HepG2 (cell line): ENCODE measurements around the gene SOX5. TPM values are rescaled to one million over a fixed set of nuclear protein-coding genes. Genes with fewer than 3 reads are reported as not detected.

Experiments
- ATAC-seq: fragments of 200-7000 bp; cut with Tn5 transposase; 3 replicates; pipeline ENCODE4 v1.9.1; 2020; ENCODE audit warnings: mild to moderate bottlenecking, moderate library complexity
- BruUV-seq: library from RNA; stranded (reverse); fragments of 400-500 nt; replicated peaks from 2 replicates; lab custom pipeline; 2021; lab: Mats Ljungman, UMichigan
- CTCF ChIA-PET: fragments of 300-600 bp; formaldehyde crosslinking; extraction: SDS; loops from one replicate; lab custom pipeline; 2021; ENCODE audit warnings: low total read pairs, inconsistent platforms, low intra/inter-chr PET ratio; lab: Yijun Ruan, JAX
- POLR2A ChIA-PET: fragments of 350-600 bp; sonication (Branson Sonifier 250); formaldehyde crosslinking; loops from one replicate; lab custom pipeline; 2020; ENCODE audit warnings: antibody characterized with exemption, inconsistent platforms; lab: Yijun Ruan, JAX
- DNase-seq: peaks from one replicate; pipeline ENCODE4 v3.0.0-alpha.2; 2015; ENCODE audit warnings: low spot score
- FAIRE-seq: peaks from 3 replicates; lab custom pipeline; 2011; peaks lifted over from hg19 to GRCh38; lab: Jason Lieb, UNC
- H2AFZ ChIP-seq: one replicate; pipeline ENCODE4 v1.6.1; 2011; ENCODE audit warnings: low read length, inconsistent platforms
- H3K27ac ChIP-seq: fragments of 300-600 bp; 3 replicates; pipeline ENCODE4 v1.8.0; 2011; ENCODE audit warnings: mixed run types, mild to moderate bottlenecking, mixed read lengths, low read length, inconsistent platforms; ENCODE audit not compliant: insufficient read depth; ENCODE audit errors: extremely low read length
- H3K27me3 ChIP-seq, 2 experiments: fragments of 200-600 bp in 1 of 2; 2 replicates in 1 of 2; 3 replicates in 1 of 2; pipeline versions ENCODE4 v1.6.0 to v1.8.0; 2011; ENCODE audit warnings: low read length in 2 of 2, mild to moderate bottlenecking in 2 of 2, moderate library complexity in 2 of 2, inconsistent platforms in 1 of 2; ENCODE audit not compliant: insufficient read depth in 2 of 2, control insufficient read depth in 1 of 2
- H3K36me3 ChIP-seq, 2 experiments: fragments of 200-600 bp in 1 of 2; replicated peaks in 1 of 2; 2 replicates in 1 of 2; 3 replicates in 1 of 2; pipeline versions ENCODE4 v1.5.1 to v1.8.0; 2011; ENCODE audit warnings: low read length in 2 of 2, inconsistent platforms in 1 of 2; ENCODE audit not compliant: insufficient read depth in 2 of 2, control insufficient read depth in 1 of 2
- H3K4me1 ChIP-seq: 2 replicates; pipeline ENCODE4 v1.5.1; 2012; ENCODE audit warnings: low read length, inconsistent platforms; ENCODE audit not compliant: insufficient read depth
- H3K4me2 ChIP-seq: 2 replicates; pipeline ENCODE4 v1.6.0; 2011; ENCODE audit warnings: low read depth, low read length, inconsistent platforms
- H3K4me3 ChIP-seq, 3 experiments: fragments of 200-600 bp in 1 of 3; sonication (generic), shearing (Covaris generic) in 1 of 3; replicated peaks in 1 of 3; 2 replicates each; pipeline ENCODE4 v1.5.1; 2011 to 2016; ENCODE audit warnings: low read length in 3 of 3, inconsistent platforms in 2 of 3, low read depth in 2 of 3, mild to moderate bottlenecking in 2 of 3, control low read depth in 1 of 3, mixed read lengths in 1 of 3; ENCODE audit not compliant: insufficient read depth in 1 of 3
- H3K79me2 ChIP-seq: one replicate; pipeline ENCODE4 v1.6.1; 2011; ENCODE audit warnings: low read length, inconsistent platforms; ENCODE audit not compliant: insufficient read depth
- H3K9ac ChIP-seq: 2 replicates; pipeline ENCODE4 v1.6.0; 2011; ENCODE audit warnings: mild to moderate bottlenecking, low read depth, low read length, inconsistent platforms; ENCODE audit not compliant: insufficient read depth
- H3K9me3 ChIP-seq: 2 replicates; pipeline ENCODE4 v1.5.1; 2012; ENCODE audit warnings: mild to moderate bottlenecking, low read length
- H4K20me1 ChIP-seq: 2 replicates; pipeline ENCODE4 v1.6.0; 2011; ENCODE audit warnings: inconsistent platforms, mild to moderate bottlenecking, low read length, moderate library complexity; ENCODE audit not compliant: insufficient read depth
- CHCHD3 ChIP-seq: sonication (generic); formaldehyde crosslinking; IDR thresholded peaks from 2 replicates; pipeline ENCODE4 v1.8.0; 2022; ENCODE audit warnings: mild to moderate bottlenecking, missing genetic modification reagents, moderate library complexity
- HOXD1 ChIP-seq: sonication (generic); formaldehyde crosslinking; IDR thresholded peaks from 2 replicates; pipeline ENCODE4 v1.5.0; 2020; ENCODE audit warnings: missing genetic modification reagents
- NRL ChIP-seq: sonication (generic); formaldehyde crosslinking; IDR thresholded peaks from 2 replicates; pipeline ENCODE4 v1.5.0; 2020; ENCODE audit warnings: missing genetic modification reagents, mild to moderate bottlenecking, moderate library complexity, borderline replicate concordance
- SRF ChIP-seq: IDR thresholded peaks from 2 replicates; pipeline ENCODE4 v1.6.1; 2011; ENCODE audit warnings: mild to moderate bottlenecking, low read depth, low read length, moderate library complexity
- ZNF20 ChIP-seq: sonication (generic); formaldehyde crosslinking; IDR thresholded peaks from 2 replicates; pipeline ENCODE4 v1.4.0; 2020; ENCODE audit warnings: mild to moderate bottlenecking, moderate library complexity, missing genetic modification reagents
- ZNF317 ChIP-seq: sonication (generic); formaldehyde crosslinking; IDR thresholded peaks from 2 replicates; pipeline ENCODE4 v1.5.0; 2020; ENCODE audit warnings: mild to moderate bottlenecking, missing genetic modification reagents
- WGBS: methylation state at CpG from one replicate; pipeline ENCODE4 v1.1.6; 2017; ENCODE audit warnings: low lambda C conversion rate; 5-methylcytosine and 5-hydroxymethylcytosine counted together
- in situ Hi-C: cut with HindIII; loops from 2 replicates; pipeline ENCODE4 v1.10.0; 2017; ENCODE audit warnings: low pct_unique_long_range_greater_than_20kb; ENCODE audit not compliant: extremely low pct_ligation_motif_present
- intact Hi-C: fragments of 100-400 bp; cut with micrococcal nuclease; formaldehyde crosslinking; loops from one replicate; pipeline ENCODE4 v1.10.0; 2022; ENCODE audit not compliant: unreplicated experiment
- polyA plus RNA-seq, 8 experiments: library from polyadenylated mRNA; depleted of rRNA in 3 of 8; stranded (reverse) in 7 of 8; unstranded in 1 of 8; fragments of >200 nt; fragmentation: Illumina TruSeq in 4 of 8; extraction: Trizol in 4 of 8; gene quantifications; 2 replicates each; pipeline versions ENCODE4 v1.2.1 to v1.2.3, GENCODE V29; 2011 to 2016; ENCODE audit warnings: low read depth in 4 of 8, missing spikeins in 1 of 8, mixed read lengths in 1 of 8; ENCODE audit not compliant: insufficient read depth in 1 of 8
- total RNA-seq, 5 experiments: library from RNA; depleted of rRNA; stranded (reverse); fragments of >200 nt; fragmentation: Illumina TruSeq; extraction: Trizol; gene quantifications; 2 replicates each; pipeline ENCODE4 v1.2.3, GENCODE V29; 2016; ENCODE audit warnings: low read depth in 1 of 5
- TF ChIP-seq, protein P1 (sequence below), 2 experiments: IDR thresholded peaks; 2 replicates each; pipeline ENCODE4 v1.6.1; 2011 to 2012; ENCODE audit warnings: low read length in 2 of 2, borderline replicate concordance in 1 of 2, low read depth in 1 of 2, mild to moderate bottlenecking in 1 of 2, moderate library complexity in 1 of 2

Gene SOX5
- total and polyA plus RNA-seq, 2 of the 13 experiments (the other 11 are each of a cell fraction or from before 2014, with no cell fraction given) = 18.5 to 76.4 TPM

DNA sequence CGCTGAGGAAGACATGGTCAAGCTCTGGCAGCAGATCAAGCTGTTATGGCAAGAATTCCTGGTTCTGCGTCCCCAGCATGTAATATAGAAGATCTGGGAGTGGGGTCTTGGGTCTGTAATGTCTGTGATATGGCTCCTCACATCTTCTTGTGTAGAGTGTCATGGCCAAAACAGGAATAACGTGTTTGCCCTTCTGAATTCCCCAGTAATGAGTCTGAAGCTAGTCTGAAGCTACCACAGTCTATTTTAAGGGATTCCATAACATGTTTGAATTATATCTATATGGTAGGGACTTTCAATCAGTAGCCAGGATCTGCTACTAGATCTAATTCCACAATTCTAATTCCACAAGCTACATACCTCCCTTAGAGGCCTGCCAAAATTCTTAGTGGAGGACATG, 31.4 kb upstream of the SOX5 start:
- ChIA-PET CTCF (no interaction called here), POLR2A (no interaction called here)
- TF ChIP-seq HOXD1 (CRISPR knock-in tag) (no peak), NRL (CRISPR knock-in tag) (no peak), ZNF317 (no peak), ZNF20 (CRISPR knock-in tag) (no peak), SRF (no peak), CHCHD3 (no peak)
- TF ChIP-seq, protein P1, sequence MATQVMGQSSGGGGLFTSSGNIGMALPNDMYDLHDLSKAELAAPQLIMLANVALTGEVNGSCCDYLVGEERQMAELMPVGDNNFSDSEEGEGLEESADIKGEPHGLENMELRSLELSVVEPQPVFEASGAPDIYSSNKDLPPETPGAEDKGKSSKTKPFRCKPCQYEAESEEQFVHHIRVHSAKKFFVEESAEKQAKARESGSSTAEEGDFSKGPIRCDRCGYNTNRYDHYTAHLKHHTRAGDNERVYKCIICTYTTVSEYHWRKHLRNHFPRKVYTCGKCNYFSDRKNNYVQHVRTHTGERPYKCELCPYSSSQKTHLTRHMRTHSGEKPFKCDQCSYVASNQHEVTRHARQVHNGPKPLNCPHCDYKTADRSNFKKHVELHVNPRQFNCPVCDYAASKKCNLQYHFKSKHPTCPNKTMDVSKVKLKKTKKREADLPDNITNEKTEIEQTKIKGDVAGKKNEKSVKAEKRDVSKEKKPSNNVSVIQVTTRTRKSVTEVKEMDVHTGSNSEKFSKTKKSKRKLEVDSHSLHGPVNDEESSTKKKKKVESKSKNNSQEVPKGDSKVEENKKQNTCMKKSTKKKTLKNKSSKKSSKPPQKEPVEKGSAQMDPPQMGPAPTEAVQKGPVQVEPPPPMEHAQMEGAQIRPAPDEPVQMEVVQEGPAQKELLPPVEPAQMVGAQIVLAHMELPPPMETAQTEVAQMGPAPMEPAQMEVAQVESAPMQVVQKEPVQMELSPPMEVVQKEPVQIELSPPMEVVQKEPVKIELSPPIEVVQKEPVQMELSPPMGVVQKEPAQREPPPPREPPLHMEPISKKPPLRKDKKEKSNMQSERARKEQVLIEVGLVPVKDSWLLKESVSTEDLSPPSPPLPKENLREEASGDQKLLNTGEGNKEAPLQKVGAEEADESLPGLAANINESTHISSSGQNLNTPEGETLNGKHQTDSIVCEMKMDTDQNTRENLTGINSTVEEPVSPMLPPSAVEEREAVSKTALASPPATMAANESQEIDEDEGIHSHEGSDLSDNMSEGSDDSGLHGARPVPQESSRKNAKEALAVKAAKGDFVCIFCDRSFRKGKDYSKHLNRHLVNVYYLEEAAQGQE (IDR thresholded peaks at IDR 0.05; ENCODE audit: borderline replicate concordance in 1 of 2, low read depth in 1 of 2, low read length in 2 of 2) = no peak
- no peaks in the 10 kb centered on the region for H3K9me3 ChIP-seq
- 93% methylated on average over 3 of the region's 3 CpGs for WGBS
- ATAC-seq (no peak), DNase-seq (no peak), FAIRE-seq (no peak)
- no peak overlapping the region for H3K9ac ChIP-seq
- no peaks in the 10 kb centered on the region for H3K4me1 ChIP-seq
- no peaks in the 10 kb centered on the region for H3K36me3 ChIP-seq
- H3K4me2 ChIP-seq = no peak overlapping the region
- no peaks in the 10 kb centered on the region for H3K27me3 ChIP-seq
- intact Hi-C loops (no loop called here), in situ Hi-C loops (no loop called here)
- no peak overlapping the region for H3K4me3 ChIP-seq
- BruUV-seq = no TSS peak
- H2AFZ ChIP-seq = no peak overlapping the region
- H3K27ac ChIP-seq = no peak overlapping the region
- H4K20me1 ChIP-seq = no peaks in the 10 kb centered on the region
- no peaks in the 10 kb centered on the region for H3K79me2 ChIP-seq
